Esophagus squamous epithelium (tissue), 5 donors: ENCODE data around the gene PIP5K1B. TPM values are rescaled to one million over a fixed set of nuclear protein-coding genes. Genes with fewer than 3 reads are reported as not detected.
A peak's percentile ranks its signal among the peaks of the same experiment; 100 is the strongest.

Source experiments
- DNase-seq: peaks from one replicate; lab custom pipeline; 2025; lab: John Stamatoyannopoulos, UW
- H3K27ac ChIP-seq, 4 donors: fragments of 200-600 bp; sonication (generic); one replicate each; pipeline ENCODE4 v1.5.1; 2016 to 2019; ENCODE audit warnings: mild to moderate bottlenecking in 1 of 4
- H3K27me3 ChIP-seq, 4 donors: fragments of 200-600 bp; sonication (generic); 1 replicate in 3 of 4; 2 replicates in 1 of 4; pipeline versions ENCODE4 v1.5.1 to v1.6.0; 2017 to 2021; ENCODE audit warnings: antibody characterized with exemption in 1 of 4
- H3K36me3 ChIP-seq, 3 donors: fragments of 200-600 bp; sonication (generic); one replicate each; pipeline ENCODE4 v1.5.1; 2016 to 2019
- H3K4me1 ChIP-seq, 3 donors: fragments of 200-600 bp; sonication (generic); one replicate each; pipeline ENCODE4 v1.5.1; 2017 to 2019
- H3K4me3 ChIP-seq, 4 donors: fragments of 200-600 bp; sonication (generic); 1 replicate in 3 of 4; 2 replicates in 1 of 4; pipeline ENCODE4 v1.5.1; 2016 to 2019; ENCODE audit warnings: mild to moderate bottlenecking in 2 of 4, moderate library complexity in 1 of 4
- H3K9me3 ChIP-seq, 3 donors: fragments of 200-600 bp; sonication (generic); one replicate each; pipeline ENCODE4 v1.5.1; 2016 to 2019
- CTCF ChIP-seq, 6 experiments: fragments of 450-650 bp in 4 of 6; fragments of 200-600 bp in 2 of 6; sonication (generic) in 2 of 6; IDR thresholded peaks; one replicate each; pipeline ENCODE4 v1.5.1; 2016 to 2019; ENCODE audit warnings: antibody characterized with exemption in 6 of 6, mild to moderate bottlenecking in 4 of 6, moderate library complexity in 4 of 6
- POLR2A ChIP-seq, 4 donors: fragments of 450-650 bp; IDR thresholded peaks; one replicate each; pipeline ENCODE4 v1.6.1; 2017; ENCODE audit warnings: antibody characterized with exemption in 4 of 4, mild to moderate bottlenecking in 4 of 4, moderate library complexity in 3 of 4
- WGBS, 2 donors: methylation state at CpG; one replicate each; pipeline ENCODE4 v1.1.5; 2018; 5-methylcytosine and 5-hydroxymethylcytosine counted together
- intact Hi-C: fragments of 100-400 bp; cut with DNase I; formaldehyde crosslinking; loops from one replicate; pipeline ENCODE4 v1.15.0; 2022
- total RNA-seq, 4 donors: library from RNA; depleted of rRNA; stranded (reverse); fragments of >200 nt; gene quantifications; one replicate each; pipeline ENCODE4 v1.1.0, GENCODE V29; 2016
- donor health status: DM: yes; HTN: yes; CAD: no.

Gene PIP5K1B
- total RNA-seq, 4 donors from 2014 or later: 0.38 to 0.97 (median 0.56) TPM; not detected in 1

- Histone ChIP-seq H3K27ac (no peak overlapping the region), H3K9me3 (no peaks in the 10 kb centered on the region), H3K36me3 (no peaks in the 10 kb centered on the region), H3K27me3 (no peaks in the 10 kb centered on the region), H3K4me3 (no peak overlapping the region), H3K4me1 (no peaks in the 10 kb centered on the region)
- TF ChIP-seq POLR2A (IDR thresholded peaks at IDR 0.05): no peak
- no peak for TF ChIP-seq CTCF (IDR thresholded peaks at IDR 0.05)
- 65 to 79% methylated on average over 1 of the region's 1 CpG for WGBS, 2 donors
- no peak for DNase-seq
- intact Hi-C loops: no loop called here
Observed at GRCh38 chr9:68887232-68887631, 182.2 kb downstream of the PIP5K1B start.

GRCh38 chr9:68894502-68894901, 189.5 kb downstream of the PIP5K1B start:
- H3K27me3 ChIP-seq: no peaks in the 10 kb centered on the region
- H3K4me1 ChIP-seq: peaks cover 0 to 11% (median 0%) of the 10 kb centered on the region in 3 donors
- TF ChIP-seq CTCF (IDR thresholded peaks at IDR 0.05): no peak
- no peak for TF ChIP-seq POLR2A (IDR thresholded peaks at IDR 0.05)
- no peaks in the 10 kb centered on the region for H3K36me3 ChIP-seq
- H3K9me3 ChIP-seq: no peaks in the 10 kb centered on the region
- no peak overlapping the region for H3K4me3 ChIP-seq
- no peak overlapping the region for H3K27ac ChIP-seq
- intact Hi-C loops: no loop called here
- WGBS, 2 donors: 62 to 67% methylated on average over 7 of the region's 7 CpGs
- DNase-seq: no peak

- H3K9me3 ChIP-seq: no peaks in the 10 kb centered on the region
- peaks cover 0 to 11% (median 0%) of the 10 kb centered on the region in 3 donors for H3K4me1 ChIP-seq
- 25% methylated on average over 6 of the region's 6 CpGs for WGBS, 2 donors
- no peak overlapping the region for H3K4me3 ChIP-seq
- intact Hi-C loops: no loop called here
- no peaks in the 10 kb centered on the region for H3K27me3 ChIP-seq
- no peak for TF ChIP-seq POLR2A (IDR thresholded peaks at IDR 0.05)
- TF ChIP-seq CTCF (IDR thresholded peaks at IDR 0.05): no peak
- peak overlapping the region in 1 of 4 donors; percentile 9 for H3K27ac ChIP-seq
- H3K36me3 ChIP-seq: no peaks in the 10 kb centered on the region
- DNase-seq: no peak
Observed at GRCh38 chr9:68895741-68896478, 190.9 kb downstream of the PIP5K1B start.

- peak overlapping the region in 1 of 4 donors; percentile 9 for H3K27ac ChIP-seq
- no peaks in the 10 kb centered on the region for H3K27me3 ChIP-seq
- H3K4me3 ChIP-seq: no peak overlapping the region
- H3K4me1 ChIP-seq: peaks cover 0 to 11% (median 0%) of the 10 kb centered on the region in 3 donors
- intact Hi-C loops: no loop called here
- WGBS, 2 donors: 69 to 82% methylated on average over 1 of the region's 1 CpG
- H3K9me3 ChIP-seq: no peaks in the 10 kb centered on the region
- DNase-seq: no peak
- TF ChIP-seq POLR2A (IDR thresholded peaks at IDR 0.05) (no peak), CTCF (IDR thresholded peaks at IDR 0.05) (no peak)
- no peaks in the 10 kb centered on the region for H3K36me3 ChIP-seq
Observed at GRCh38 chr9:68896486-68896885, 191.4 kb downstream of the PIP5K1B start.

GRCh38 chr9:68897577-68898145, 192.6 kb downstream of the PIP5K1B start:
- Histone ChIP-seq H3K9me3 (no peaks in the 10 kb centered on the region), H3K27ac (no peak overlapping the region), H3K36me3 (no peaks in the 10 kb centered on the region), H3K4me1 (peaks cover 0 to 11% (median 0%) of the 10 kb centered on the region in 3 donors), H3K4me3 (no peak overlapping the region), H3K27me3 (no peaks in the 10 kb centered on the region)
- intact Hi-C loops: no loop called here
- DNase-seq: no peak
- WGBS, 2 donors: 52 to 74% methylated on average over 5 of the region's 5 CpGs
- TF ChIP-seq CTCF (IDR thresholded peaks at IDR 0.05): no peak
- TF ChIP-seq POLR2A (IDR thresholded peaks at IDR 0.05): no peak
